H1 (cell line): Measurements from ENCODE around the gene NEO1. TPM values are rescaled to one million over a fixed set of nuclear protein-coding genes. Genes with fewer than 3 reads are reported as not detected.

ENCODE experiments used
- ASH2L ChIP-seq: fragments of 200-600, 300-600 bp; sonication (generic); IDR thresholded peaks from one replicate; pipeline ENCODE4 v1.7.1; 2017; ENCODE audit warnings: low read length
- BACH1 ChIP-seq: IDR thresholded peaks from 2 replicates; pipeline ENCODE4 v1.6.1; 2012; ENCODE audit warnings: low read length, improper control_type of control experiment
- CBX8 ChIP-seq: fragments of 300-800, 300-1000 bp; sonication (generic); IDR thresholded peaks from 2 replicates; pipeline ENCODE4 v1.7.1; 2016; ENCODE audit warnings: low read depth, low read length, borderline replicate concordance
- FOSL1 ChIP-seq: IDR thresholded peaks from 2 replicates; pipeline ENCODE4 v1.6.1; 2011; ENCODE audit warnings: mild to moderate bottlenecking, low read depth, low read length, moderate library complexity; ENCODE audit not compliant: insufficient read depth
- HDAC6 ChIP-seq: IDR thresholded peaks from one replicate; pipeline ENCODE4 v1.7.1; 2012; ENCODE audit warnings: low read depth, mild to moderate bottlenecking, inconsistent platforms, low read length, moderate library complexity
- NRF1 ChIP-seq: IDR thresholded peaks from 2 replicates; pipeline ENCODE4 v1.6.1; 2011; ENCODE audit warnings: mild to moderate bottlenecking, low read depth, low read length, improper control_type of control experiment
- SAP30 ChIP-seq: fragments of 300-600 bp; sonication (generic); IDR thresholded peaks from 2 replicates; pipeline ENCODE4 v1.7.1; 2012; ENCODE audit warnings: low read length, moderate library complexity, mild to moderate bottlenecking, inconsistent platforms; ENCODE audit not compliant: insufficient read depth, insufficient replicate concordance
- SUZ12 ChIP-seq: fragments of 200-600 bp; sonication (generic); IDR thresholded peaks from 2 replicates; pipeline ENCODE4 v1.6.1; 2012; ENCODE audit warnings: mild to moderate bottlenecking, inconsistent platforms, low read length, moderate library complexity, mixed read lengths
- TAF1 ChIP-seq: IDR thresholded peaks from 2 replicates; pipeline ENCODE4 v1.6.1; 2011; ENCODE audit warnings: mild to moderate bottlenecking, low read depth, low read length
- polyA plus RNA-seq, 7 experiments: library from polyadenylated mRNA; depleted of rRNA in 3 of 7; stranded (reverse) in 5 of 7; unstranded in 2 of 7; fragments of >200 nt in 5 of 7; fragments of 200-250 nt in 2 of 7; gene quantifications; 1 replicate in 5 of 7; 2 replicates in 1 of 7; 4 replicates in 1 of 7; pipeline versions ENCODE4 v1.2.1 to v1.2.3, GENCODE V29; 2011 to 2013; ENCODE audit warnings: missing spikeins in 2 of 7, mixed read lengths in 2 of 7
- total RNA-seq: library from RNA; stranded (reverse); fragmentation: NEBNext Ultra II Directional; extraction: Animal tissue kit (Norgen Biotek cat#: 25700); gene quantifications from 2 replicates; pipeline ENCODE4 v1.2.1, GENCODE V29; 2021

The NEO1 gene
- total and polyA plus RNA-seq, 2 of the 8 experiments (the other 6 are each of a cell fraction or from before 2014, with no cell fraction given): 36.0 to 51.0 TPM

DNA sequence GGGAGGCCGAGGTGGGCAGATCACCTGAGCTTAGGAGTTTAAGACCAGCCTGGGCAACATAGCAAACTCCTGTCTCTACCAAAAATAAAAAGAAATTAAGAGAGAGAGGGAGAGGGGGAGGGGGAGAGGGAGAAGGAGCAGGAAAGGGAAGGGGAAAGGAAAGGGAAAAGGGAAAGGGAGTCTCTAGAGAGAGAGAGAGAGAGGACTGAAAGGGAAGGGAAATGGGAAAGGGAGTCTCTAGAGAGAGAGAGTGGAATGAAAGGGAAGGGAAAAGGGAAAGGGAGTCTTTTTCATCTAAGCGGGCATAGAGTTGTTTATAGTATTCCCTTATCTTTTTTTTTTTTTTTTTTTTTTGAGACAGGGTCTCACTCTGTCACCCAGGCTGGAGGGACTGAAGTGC is 148.1 kb downstream of the NEO1 start (continued):
- TF ChIP-seq CBX8 (no peak), HDAC6 (no peak), TAF1 (no peak), ASH2L (no peak), BACH1 (no peak), FOSL1 (no peak), NRF1 (no peak), SUZ12 (no peak), SAP30 (no peak)
